ENCODE results near the gene PPARG.

- TF ChIP-seq EP300 (IDR thresholded peaks at IDR 0.05; ENCODE audit: borderline replicate concordance in 1 of 2, control insufficient read depth in 1 of 2, low read depth in 2 of 2, low read length in 2 of 2) (no peak), CTCF (IDR thresholded peaks at IDR 0.05 in 2 of 3, conservative IDR thresholded peaks at IDR 0.05 in 1 of 3; ENCODE audit: control insufficient read depth in 2 of 3, extremely low read depth in 1 of 3, insufficient read depth in 1 of 3, low read depth in 3 of 3, low read length in 3 of 3) (no peak), BACH1 (IDR thresholded peaks at IDR 0.05; ENCODE audit: borderline replicate concordance) (no peak), ZBTB4 (CRISPR knock-in tag; IDR thresholded peaks at IDR 0.05) (no peak)
These were observed 172.3 kb downstream of the PPARG start for GRCh38 chr3:12461097-12461649.
